Stimulated activated CD8-positive, alpha-beta memory T cell treated with anti-CD3 and anti-CD28 coated beads, Interleukin-4, amount 100 ng/mL, for 4 hours (primary cell): Measurements from ENCODE around the gene RASL12.
"Not testable (repeated sequence)": the region's sequence is repeated elsewhere in the genome, so short reads cannot be mapped to it uniquely, and the experiment has no call there.

Experiments used
- DNase-seq, 2 donors: peaks; one replicate each; pipeline ENCODE4 v3.0.0-alpha.2; 2020; ENCODE audit warnings: low read depth in 2 of 2, low spot score in 1 of 2

Gene RASL12

DNA sequence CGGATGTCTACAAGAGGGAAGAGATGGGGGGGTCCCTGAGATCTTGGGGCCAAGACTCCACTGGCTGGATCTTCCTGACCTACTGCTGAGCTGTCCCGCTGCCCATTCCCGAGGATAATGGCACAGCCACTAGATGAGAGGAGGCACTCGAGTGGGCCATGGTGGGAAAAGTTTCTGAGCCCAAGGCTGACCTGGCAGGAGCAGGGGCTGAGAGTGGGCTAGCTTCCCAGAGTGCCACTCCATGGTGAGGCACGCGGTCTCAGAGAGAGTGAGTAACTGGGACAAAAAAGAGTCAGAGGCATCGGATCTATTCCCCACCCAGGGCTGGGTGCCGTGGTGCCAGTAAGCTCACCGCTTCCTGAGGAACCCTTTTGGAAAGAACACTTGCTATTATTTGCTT, 11.7 kb downstream of the RASL12 start:
- no peak for DNase-seq

GRCh38 chr15:65055201-65055870, 12.5 kb downstream of the RASL12 start:
- no peak for DNase-seq

DNA sequence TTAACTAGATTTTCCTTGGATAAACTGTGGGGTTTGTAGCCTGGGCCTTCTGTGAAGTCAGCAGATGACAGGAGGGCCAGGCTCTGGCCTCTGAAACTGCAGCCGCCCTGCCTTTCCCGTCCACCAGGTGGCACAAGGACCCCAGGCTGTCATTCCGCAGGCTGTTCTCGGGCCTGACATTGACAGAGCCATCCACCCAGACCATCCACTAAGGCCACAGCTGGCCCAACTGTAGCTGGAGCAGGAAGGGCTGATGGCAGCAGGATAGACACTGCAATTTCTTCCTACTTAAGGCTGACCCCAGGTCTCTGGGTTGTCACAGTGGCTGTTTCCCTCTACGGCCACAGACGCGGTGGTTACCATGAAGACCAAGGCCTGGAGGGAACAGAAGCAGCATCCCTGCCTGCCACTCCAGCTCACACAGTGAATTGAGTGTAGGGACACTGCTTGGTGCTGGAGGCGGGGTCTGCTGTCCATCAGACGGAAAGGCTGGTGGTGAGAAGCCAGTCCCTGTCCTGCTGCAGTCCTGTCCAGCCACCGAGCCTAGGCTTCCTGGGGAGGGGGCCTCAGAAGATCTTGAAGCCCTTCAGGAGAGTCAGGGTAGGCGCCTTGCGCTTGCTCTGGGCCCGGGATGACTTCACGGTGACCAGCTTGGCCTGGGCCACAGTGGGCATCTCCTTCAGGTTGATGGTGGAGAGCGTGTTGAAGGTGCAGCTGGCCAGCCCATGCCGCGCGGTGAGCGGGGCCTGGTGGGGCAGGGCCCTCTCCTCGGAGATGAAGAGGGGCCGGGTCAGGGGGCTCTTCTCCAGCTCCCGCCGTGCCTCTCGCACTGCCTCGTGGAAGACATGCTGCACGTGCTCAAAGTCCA, 13.2 kb downstream of the RASL12 start:
- peak; percentile 8 to 10 for DNase-seq

DNA sequence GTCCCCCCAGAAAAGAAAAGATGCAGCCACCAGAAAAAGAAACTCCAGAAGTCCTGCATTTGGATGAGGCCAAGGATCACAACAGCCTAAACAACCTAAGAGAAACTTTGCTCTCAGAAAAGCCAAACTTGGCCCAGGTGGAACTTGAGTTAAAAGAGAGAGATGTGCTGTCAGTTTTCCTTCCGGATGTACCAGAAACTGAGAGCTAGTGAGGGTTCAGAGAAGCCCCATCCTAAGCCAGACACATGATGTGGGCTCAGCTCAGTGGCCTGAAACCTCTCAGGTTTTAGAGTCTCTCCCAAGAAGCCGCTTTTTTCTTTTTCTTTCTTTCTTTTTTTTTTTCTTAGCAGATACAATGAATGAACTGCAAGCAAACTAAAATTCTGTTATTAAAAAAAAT, 14.8 kb downstream of the RASL12 start:
- DNase-seq: no peak

DNA sequence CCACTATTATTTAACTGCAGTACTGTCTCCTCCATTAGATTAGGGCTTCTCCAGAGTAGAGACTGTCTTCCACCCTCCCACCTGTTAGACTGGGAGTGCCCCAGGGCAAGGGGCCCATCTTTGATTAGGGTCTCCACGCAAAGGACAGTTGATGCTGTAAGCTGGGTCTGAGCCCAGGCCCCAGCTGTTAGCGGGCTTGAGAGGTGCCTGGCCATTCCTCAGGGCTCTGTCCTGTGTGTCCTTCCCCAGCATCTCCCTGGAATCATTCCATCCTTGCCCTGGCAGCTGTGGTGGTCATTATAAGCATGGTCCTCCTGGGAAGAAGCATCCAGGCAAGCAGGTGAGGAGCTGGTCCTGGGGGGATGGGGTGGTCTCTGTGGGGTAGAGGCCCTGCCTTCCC, 16.5 kb downstream of the RASL12 start:
- no peak for DNase-seq

GRCh38 chr15:65050270-65050669, 17.5 kb downstream of the RASL12 start:
- DNase-seq: no peak

DNA sequence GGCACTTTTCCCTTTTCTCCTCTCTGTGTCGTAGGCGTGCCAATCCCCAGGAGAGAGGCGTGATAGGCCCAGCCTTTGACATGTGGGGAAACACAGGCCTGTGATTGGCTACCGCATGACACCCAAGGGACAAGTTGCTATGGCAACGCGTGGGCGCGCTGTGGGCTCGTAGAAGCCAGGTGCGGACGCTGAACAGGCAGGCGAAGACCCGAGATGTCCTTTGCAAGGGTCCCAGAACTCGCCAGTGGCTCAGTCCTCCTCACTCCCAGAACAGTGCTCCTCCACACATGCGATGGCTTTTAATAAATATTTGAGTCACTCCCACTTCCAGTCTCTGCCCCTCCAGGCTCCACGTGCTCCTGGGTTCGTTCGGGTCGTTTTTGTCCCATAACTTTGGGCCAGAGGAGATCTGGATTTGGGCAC, 18.4 kb downstream of the RASL12 start:
- peak; percentile 65 to 80 for DNase-seq

- DNase-seq: no peak
These were observed 19.6 kb downstream of the RASL12 start for GRCh38 chr15:65048241-65048640.

DNA sequence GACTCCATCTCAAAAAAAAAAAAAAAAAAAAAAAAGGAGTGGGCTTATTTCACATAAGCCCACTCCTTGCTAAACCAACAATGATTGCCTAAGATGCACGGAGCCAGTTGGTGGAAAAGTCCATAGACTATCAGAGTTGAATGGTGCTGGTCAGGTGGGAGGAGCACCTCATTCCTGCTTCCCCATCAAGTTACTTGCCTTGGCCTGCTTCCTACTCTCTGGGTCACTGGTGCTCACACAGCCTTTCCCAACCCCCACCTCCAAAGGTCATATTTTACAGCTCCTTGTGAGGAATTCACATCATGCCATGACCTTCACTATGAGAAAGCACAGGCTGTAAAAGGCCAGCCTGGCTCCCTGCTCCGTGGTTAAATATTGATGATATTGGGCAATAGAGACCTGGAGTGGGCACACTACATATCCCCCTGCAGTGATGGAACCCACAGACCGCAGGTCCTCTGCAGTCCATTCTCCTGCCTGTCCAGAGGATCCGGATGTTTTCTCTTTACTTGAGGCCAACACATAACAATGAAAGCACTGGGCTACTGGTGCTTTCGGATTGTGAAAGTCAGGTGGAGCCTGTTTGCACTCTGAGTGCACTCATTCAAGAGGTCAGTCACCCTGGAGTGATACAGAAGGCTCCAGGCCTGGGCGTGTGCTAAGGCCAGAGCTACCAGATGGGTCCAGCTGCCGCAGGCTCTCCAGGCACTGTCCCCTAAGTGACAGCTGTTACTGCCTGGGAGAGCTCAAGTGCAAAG, 22.9 kb downstream of the RASL12 start, which contains the start of gene SLC51B:
TSS of gene SLC51B (plus strand) at position 664 of the 758 bp plus-strand sequence. CDS start 4,618 bp downstream, outside the sequence.
- no peak for DNase-seq

DNA sequence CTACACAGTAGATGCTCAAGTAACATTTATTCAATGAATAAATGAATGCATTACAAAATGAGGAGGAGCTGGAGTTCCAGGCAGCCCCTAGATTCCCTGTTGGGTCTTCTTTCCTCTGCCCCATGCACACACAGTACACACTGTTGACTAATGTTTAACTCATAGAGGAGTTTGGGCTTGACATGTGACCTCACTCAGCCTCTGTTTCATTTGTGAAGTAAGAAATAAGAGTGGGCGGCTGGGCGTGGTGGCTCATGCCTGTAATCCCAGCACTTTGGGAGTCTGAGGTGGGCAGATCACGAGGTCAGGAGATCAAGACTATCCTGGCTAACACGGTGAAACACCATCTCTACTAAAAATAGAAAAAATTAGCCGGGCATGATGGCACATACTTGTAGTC, 23.6 kb downstream of the RASL12 start:
- DNase-seq: not testable (repeated sequence)

- no peak for DNase-seq
These were observed 24.9 kb downstream of the RASL12 start for GRCh38 chr15:65042776-65043327.

DNA sequence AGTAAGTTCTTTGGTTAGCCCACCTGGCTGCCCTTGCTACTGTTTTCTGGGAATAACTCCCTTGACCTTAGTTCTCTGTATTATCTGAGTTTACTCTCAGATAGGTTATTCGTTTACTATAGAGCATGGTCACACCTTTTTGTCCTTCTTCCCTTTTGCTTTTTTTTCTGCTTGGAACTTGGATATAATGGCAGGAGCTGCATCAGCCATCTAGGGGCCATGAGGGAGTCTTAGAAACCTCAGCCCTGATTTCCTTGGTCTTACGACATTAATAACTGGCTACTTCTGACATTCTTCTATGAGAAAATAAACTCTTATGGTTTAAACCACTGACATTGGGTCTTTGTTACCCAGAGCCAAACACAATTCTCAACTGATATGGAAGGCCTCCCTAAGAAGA, 26.0 kb downstream of the RASL12 start:
- no peak for DNase-seq

DNA sequence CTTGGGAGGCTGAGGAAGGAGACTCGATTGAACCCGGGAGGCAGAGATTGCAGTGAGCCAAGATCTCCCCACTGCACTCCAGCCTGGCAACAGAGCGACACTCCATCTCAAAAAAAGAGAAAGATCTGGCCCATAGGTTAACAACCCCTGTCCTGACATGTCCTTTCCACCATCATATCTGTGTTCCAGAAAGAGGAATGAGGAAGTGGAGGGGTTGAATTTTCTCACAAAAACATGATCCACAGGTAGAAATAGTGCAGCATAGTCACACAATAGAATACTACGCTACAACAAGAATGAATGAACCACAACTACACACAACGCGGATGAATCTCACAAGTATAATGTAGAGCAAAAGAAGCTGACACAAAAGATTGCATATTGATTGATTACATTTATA, 27.3 kb downstream of the RASL12 start:
- no peak for DNase-seq

- DNase-seq: no peak
These were observed 29.0 kb downstream of the RASL12 start for GRCh38 chr15:65038836-65039235.

DNA sequence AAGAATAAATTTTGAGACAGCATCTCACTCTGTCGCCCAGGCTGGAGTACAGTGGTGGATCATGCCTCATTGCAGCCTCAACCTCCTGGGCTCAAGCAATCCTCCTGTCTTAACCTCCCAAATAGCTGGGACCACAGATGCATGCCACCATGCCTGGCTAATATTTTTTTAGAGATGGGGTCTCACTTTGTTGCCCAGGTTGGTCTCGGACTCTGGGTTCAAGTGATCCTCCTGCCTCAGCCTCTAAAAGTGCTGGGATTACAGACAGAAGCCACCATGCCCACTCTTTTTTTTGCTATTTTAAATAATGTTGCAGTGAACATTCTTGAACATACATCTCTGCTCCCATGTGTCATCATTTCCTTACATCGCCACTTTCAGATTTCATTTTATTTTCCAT, 29.4 kb downstream of the RASL12 start:
- no peak for DNase-seq

DNA sequence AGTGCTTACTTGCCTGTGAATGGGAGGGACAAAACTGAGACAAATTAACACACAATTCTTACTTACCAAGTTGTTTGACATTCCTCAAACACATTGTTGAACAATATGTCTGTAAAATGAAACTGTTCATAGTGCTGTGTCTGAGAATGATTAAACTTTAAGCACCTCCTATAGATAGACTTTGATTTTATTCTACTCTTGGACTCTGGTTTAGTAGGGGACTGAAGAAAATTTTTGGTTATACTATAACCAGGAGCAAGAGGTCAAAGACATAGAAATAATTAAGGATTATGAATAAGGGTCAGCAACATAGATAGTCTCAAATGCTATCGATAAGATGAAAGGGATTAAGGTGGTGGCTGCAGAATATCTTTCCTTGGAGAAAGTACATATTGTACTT, 30.5 kb downstream of the RASL12 start:
- no peak for DNase-seq

DNA sequence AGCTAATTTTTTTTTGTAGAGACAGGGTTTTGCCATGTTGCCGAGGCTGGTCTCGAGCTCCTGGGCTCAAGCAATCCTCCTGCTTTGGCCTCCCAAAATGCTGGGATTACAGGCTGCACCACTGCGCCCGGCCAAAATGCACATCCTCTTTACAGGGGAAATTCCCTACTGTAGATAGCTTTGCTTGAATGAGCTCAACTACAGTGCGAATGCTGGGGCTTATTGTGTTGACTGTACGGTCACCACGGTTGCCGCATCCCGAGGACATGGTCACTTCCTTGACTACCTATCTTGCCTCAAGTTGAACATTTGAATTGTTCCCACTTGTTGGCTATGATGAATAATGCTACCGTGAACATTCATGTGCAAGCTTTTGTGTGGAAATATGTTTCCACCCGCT, 33.1 kb downstream of the RASL12 start:
- no peak for DNase-seq

DNA sequence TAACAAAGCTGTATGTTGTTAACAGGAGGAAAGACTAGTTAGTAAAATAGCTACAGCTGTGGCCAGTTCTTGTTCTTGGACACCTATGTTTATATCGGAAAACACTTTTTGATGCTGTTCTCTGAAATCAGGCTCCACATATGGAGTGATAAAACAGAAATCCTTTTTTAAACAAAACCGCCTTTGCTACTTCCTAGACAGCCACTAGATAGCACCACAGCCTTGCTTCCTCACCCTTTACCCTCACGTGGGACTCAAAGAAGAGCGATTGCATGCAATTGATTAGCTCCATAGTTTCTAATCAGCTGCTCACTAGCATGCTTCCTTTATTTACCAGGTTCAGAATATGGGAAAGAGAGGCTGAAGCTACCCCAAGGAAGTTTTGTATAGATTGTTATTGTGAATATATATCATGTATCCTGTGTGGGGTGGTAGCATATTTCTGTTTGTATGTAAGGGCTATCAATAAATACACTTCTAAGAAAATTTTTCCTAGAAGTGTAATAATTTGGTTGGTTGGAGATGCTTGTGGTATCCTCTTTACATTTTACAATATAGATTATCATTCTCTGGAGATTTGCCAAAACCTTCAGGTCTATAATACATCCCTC, 34.0 kb downstream of the RASL12 start:
- no peak for DNase-seq

- DNase-seq: no peak
These were observed 34.8 kb downstream of the RASL12 start for GRCh38 chr15:65032801-65033537.

DNA sequence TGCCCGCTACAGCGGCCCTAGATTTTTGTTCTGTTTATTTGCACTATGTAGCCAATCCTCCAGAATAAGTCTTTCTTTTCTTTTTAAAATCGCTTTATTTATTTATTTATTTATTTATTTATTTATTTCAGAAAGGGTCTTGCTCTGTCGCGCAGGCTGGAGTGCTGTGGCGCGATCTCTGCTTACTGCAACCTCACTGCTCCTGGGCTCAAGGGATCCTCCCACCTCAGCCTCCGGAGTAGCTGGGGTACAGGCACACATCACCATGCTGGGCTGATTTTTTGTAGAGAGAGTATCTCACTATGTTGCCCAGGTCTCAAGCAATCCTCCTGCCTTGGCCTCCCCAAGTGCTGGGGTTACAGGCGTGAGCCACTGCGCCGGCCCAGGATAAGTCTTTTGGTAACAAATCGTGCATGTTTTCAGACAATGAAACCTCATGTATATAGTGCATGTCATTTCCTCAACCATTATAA, 38.0 kb downstream of the RASL12 start:
- no peak for DNase-seq
